Sigmoid colon (tissue), 4 donors: ENCODE measurements around the gene ARL11.
"Not testable (repeated sequence)": the region's sequence is repeated elsewhere in the genome, so short reads cannot be mapped to it uniquely, and the experiment has no call there.

Source experiments
- CTCF ChIP-seq, 4 experiments: fragments of 450-650 bp in 3 of 4; fragments of 200-600 bp in 1 of 4; IDR thresholded peaks; one replicate each; pipeline ENCODE4 v1.5.1; 2016 to 2019; ENCODE audit warnings: antibody characterized with exemption in 4 of 4, mild to moderate bottlenecking in 3 of 4, moderate library complexity in 2 of 4
- POLR2A ChIP-seq, 2 donors: fragments of 450-650 bp; IDR thresholded peaks; one replicate each; pipeline ENCODE4 v1.6.1; 2016; ENCODE audit warnings: antibody characterized with exemption in 2 of 2, mild to moderate bottlenecking in 2 of 2, moderate library complexity in 2 of 2
- POLR2AphosphoS5 ChIP-seq, 4 donors: sonication (generic); formaldehyde crosslinking; IDR thresholded peaks; one replicate each; pipeline ENCODE4 v1.6.1; 2017; ENCODE audit warnings: antibody characterized with exemption in 4 of 4

- not testable (repeated sequence) for TF ChIP-seq CTCF, POLR2A, POLR2AphosphoS5 (IDR thresholded peaks at IDR 0.05)
These were observed 25.7 kb upstream of the ARL11 start for GRCh38 chr13:49602615-49603014.
